GM19193 (cell line): ENCODE measurements around the gene APBA2.

Experiments used
- POLR2A ChIP-seq: IDR thresholded peaks from 4 replicates; pipeline ENCODE4 v1.6.1; 2011; ENCODE audit not compliant: insufficient read depth, insufficient read length; ENCODE audit errors: extremely low read depth

Gene APBA2

GRCh38 chr15:29035336-29036285 lies 149.8 kb downstream of the APBA2 start:
- no peak for TF ChIP-seq POLR2A

- TF ChIP-seq POLR2A, result no peak
These were observed 152.4 kb downstream of the APBA2 start for GRCh38 chr15:29037997-29038705.

GRCh38 chr15:29039466-29040369 lies 153.9 kb downstream of the APBA2 start:
- TF ChIP-seq POLR2A, result no peak

- TF ChIP-seq POLR2A, result no peak
These were observed 154.6 kb downstream of the APBA2 start for GRCh38 chr15:29040370-29040751.

GRCh38 chr15:29043736-29044502 lies 158.1 kb downstream of the APBA2 start:
- no peak for TF ChIP-seq POLR2A

GRCh38 chr15:29044503-29044901 lies 158.7 kb downstream of the APBA2 start:
- no peak for TF ChIP-seq POLR2A

- TF ChIP-seq POLR2A, result no peak
These were observed 159.9 kb downstream of the APBA2 start for GRCh38 chr15:29045717-29046116.

GRCh38 chr15:29046281-29046810 lies 160.6 kb downstream of the APBA2 start:
- TF ChIP-seq POLR2A, result no peak

- TF ChIP-seq POLR2A, result no peak
These were observed 161.2 kb downstream of the APBA2 start for GRCh38 chr15:29046977-29047376.

GRCh38 chr15:29048011-29048410 lies 162.2 kb downstream of the APBA2 start:
- TF ChIP-seq POLR2A, result no peak

- no peak for TF ChIP-seq POLR2A
These were observed 165.1 kb downstream of the APBA2 start for GRCh38 chr15:29050870-29051269.

GRCh38 chr15:29051422-29051821 lies 165.6 kb downstream of the APBA2 start:
- TF ChIP-seq POLR2A, result no peak

- TF ChIP-seq POLR2A, result no peak
These were observed 167.2 kb downstream of the APBA2 start for GRCh38 chr15:29053006-29053405.

- TF ChIP-seq POLR2A, result no peak
These were observed 167.9 kb downstream of the APBA2 start for GRCh38 chr15:29053661-29054131.
